Stimulated activated CD8-positive, alpha-beta memory T cell treated with anti-CD3 and anti-CD28 coated beads, Interleukin-12 subunit alpha, Interleukin-12 subunit beta, amount 100 ng/mL, for 24 hours (primary cell): Measurements from ENCODE around the gene DNAH7.

Experiments used
- DNase-seq: peaks from one replicate; pipeline ENCODE4 v3.0.0-alpha.2; 2020; ENCODE audit errors: extremely low read depth

Gene DNAH7

DNA sequence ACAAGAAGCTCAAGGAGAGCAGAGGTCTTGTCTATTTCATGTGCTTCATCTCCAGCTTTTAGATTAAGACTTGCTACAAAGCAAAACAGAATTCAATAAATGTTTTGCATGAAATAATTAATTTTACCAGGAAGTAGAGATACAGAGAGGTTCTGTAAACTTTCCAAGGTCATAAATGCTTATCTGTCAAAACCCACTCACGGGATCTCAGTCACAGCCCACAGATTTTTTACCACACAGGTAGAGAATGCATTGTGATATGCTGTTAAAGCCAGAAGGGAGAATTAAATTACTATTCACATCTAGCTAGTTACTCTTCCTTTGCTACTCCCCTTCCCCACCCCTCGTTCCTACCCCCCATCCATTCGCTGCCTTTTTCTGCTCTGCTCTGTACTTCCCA, 205.5 kb downstream of the DNAH7 start:
- no peak for DNase-seq

DNA sequence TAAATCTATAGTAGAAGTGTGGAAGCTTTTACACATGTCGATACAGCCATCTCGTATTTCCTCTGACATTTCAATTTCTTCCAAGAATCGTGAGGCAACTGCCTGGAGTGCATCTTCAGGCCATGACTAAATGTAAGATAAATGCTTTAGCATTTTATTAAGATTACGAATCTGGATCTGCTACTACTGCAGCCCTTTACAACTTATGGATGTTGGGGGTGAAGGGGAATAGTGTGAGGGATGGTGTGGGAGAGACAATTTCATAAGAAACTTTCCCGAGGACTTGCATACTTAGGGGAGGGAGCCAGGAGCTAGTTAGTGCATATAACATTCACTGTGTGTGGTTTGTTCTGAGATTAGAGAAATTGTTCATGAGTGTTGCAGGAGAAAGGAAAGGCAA, 206.8 kb downstream of the DNAH7 start:
- DNase-seq, result no peak

DNA sequence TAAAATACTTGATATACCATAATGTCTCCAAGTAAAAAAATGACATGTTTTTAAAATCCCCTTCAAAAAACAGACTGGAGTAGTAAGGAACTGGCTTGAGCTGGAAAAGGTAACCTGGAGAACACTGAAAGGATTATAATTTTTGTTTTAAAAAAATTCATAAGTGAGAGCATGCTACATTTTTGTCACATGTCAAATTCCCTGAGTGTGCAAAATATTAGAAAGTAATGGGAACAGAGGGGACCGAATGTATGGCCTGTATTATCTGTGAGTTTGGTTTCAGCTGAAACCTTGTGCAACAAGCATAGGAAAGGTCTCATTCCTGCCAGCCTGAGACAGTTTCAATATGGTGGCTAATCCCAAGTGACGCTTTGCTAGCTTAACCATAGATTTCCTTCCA, 209.1 kb downstream of the DNAH7 start:
- no peak for DNase-seq

DNA sequence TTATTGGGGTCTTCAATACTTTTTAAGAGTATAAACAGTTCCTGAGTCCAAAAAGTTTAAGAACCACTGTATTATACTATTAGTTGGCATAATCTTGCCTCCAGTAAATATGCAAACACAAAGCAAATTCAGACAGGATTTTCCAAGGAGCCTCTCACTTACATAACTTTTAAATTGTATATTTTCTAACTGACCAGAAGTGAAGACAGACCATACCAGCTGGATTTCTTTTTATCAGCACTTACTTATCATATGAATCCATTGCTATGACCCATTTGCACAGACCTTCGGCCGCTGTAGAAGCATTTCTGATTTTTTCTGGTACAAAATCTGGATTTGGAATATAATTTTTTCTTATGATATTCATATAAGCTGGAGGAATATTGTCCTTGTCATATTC, 211.5 kb downstream of the DNAH7 start:
- no peak for DNase-seq

DNA sequence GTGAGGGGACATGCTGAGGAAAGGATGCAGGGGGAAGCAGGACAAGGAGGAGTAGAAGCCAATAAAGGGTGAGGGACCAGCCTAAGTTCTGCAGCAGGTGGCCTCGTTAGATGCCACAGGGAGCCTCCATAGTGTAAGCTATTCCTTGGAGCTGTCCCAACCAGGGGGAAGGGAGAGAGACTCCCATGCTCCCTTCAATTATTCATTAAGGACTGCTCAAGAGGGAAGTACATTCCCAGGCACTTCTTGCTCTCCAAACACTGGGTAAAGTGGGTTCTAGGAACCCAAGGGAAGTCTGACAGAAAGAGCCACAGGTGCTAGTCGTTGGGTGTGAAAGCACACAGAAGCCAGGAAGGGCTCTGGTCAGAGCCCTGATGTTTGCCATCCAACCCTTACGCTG, 217.9 kb downstream of the DNAH7 start:
- DNase-seq, result no peak

DNA sequence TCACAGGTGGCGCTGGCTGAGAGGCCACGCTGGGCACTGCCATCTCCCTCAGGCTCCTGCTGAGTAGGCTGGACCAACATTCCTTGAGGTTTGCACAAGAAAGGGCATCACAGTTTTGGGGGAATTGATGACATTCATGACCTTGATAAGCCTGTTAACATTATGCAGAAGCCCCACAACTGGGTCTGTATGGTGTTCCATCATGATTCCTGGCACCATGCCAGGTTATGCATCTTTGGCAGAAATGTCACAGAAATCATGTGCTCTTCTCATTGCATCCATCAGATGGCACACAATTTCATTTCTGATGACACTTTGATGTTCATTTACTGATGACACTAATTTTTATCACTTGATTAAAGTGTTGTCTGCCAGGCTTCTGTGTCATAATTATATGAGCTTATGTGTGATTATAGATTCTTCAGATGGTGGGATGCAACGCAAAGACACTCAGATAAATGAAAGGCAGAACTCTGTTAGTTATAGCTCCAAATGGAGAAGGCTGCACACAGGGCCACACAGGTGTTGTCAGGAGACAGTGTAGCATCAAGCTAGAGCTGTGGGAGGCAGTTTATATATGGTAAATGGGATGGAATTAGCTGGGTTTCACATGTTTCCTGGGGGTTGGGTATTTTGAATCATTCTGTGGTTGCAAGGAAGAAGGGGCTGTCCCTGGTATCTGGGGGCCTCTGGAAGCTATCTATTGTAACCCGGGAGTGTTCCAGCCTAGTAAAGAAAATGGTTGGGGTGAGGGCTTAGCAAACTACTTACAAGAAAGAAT, 220.3 kb downstream of the DNAH7 start:
- no peak for DNase-seq

DNA sequence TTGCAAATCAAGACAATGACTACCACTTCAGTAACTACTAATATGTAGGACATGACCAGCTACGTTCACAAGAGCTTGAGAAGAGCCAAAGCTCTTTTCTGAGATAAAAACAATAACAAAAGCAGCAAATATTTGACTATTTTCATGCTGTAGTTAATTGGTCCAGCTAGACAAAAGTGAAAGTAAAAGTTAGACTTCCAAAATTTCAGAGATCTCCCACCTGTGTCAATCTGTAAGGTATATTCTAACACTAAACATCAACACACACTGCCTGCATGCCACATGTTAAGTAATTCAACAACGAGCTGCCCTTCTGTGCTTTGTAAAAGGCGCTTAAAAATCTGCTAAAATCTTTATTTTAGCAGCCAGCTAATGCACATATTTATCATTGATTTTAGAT, 225.7 kb downstream of the DNAH7 start:
- no peak for DNase-seq

DNA sequence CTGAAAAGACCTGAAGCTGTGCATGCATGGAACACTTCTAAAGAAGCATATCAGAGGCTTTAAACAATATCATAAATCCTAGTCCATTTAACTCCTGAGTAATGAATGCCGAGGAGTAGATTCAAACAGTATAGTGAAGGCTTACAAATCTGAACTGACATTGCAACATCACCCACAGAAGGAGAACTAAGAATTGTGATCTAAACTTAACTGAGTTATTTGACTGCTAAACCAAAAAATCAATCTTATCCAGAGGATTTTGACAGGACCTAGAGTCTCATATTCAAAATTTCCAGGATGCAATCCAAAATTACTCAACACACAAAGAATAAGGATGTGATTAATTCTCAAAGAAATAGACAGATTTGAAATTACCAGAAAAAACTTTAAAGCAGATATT, 230.6 kb downstream of the DNAH7 start:
- no peak for DNase-seq

DNA sequence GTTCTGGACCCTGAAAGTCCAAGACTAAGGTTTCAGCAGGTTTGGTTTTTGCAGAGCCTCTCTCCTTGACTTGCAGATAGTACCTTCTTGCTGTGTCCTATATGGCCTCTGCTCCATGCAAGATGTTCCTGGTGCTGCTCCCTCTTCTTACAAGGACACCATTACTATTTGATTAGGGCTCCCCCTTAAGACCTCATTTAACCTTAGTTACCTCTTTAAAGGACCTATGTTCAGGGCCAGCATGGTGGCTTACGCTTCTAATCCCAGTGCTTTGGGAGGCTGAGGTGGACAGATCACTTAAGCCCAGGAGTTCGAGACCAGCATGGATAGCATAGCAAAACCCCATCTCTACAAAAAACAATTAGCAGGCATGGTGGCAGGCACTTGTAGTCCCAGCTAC, 232.6 kb downstream of the DNAH7 start:
- DNase-seq, result no peak

DNA sequence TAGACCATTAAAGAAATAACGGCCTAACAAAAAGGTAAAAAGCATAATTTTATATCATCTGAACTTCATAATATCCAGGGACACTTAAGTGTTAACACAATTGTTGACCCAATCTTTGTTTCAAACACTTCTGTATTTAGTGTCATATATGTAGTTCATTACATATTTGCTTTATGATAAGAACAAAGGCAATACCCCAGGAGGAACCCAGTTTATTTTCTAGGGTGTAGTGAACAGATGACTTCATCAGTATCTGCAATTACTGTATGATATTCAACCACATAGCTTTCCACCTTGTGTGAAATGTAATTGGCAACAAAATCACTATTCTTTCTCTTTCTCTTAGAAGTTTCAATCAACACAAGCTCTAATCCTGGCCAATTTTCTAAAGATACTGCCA, 233.8 kb downstream of the DNAH7 start:
- DNase-seq, result no peak

DNA sequence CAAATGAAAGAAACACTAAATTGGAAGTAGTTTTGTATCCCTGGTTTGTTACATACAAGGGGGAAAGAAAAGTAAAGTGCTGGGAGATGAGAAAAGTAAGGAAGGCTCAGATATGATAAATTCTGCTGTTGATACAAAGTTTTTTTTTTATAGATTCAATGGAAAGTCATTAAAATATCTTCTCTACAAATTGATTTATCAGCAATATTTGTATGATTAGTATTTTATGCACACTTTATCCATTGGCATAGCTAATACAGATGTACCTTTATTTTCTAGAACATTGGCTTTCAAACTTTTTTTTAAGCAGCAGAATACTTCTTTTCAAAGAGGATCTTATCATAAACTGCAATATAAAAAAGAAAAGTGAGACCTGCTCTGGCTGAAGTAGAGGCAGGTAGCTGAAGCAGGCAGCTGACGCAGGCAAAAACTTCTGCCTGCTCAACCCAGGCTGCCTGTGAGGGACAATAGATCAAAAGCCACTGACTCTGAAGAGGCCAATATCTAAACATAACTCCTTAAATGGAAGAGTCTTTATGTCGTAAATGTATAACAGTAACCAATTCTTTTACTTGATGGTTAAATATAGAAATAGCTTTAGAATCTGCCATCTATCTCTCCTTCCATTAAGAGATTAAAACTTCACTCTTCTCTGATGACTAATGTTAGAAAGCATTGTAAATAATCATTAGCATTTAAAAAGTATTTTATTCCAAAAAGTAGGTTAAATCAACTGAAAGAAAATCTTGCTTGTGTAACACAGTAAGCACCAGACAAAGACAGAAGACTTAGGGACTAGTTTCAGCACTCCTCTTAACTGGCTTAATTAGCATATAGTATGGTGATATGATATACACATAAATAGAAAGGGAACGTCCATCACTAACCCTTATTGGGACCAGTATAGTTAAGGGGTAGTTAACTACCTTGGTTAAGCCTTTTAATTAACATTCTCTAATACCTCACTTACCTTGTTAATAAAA, 237.4 kb downstream of the DNAH7 start:
- DNase-seq, result no peak

DNA sequence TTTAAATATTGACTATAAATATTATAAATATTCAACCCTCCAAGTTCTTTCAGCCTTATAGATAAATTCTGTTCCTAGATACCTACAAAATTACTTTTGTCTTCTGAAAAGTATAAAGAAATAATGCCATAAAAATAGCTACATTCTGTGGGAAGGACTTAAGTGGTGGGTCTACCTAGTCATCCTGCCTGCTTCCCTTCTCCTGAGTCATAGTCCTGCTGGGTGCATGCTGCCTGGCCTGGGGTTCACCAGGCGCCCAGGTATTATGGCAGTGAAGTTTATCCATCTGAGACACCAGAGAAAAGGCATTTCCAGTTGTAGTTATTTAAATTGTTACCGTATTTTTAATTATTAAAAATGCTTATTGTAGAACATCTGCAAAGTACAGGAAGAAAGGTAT, 244.2 kb downstream of the DNAH7 start:
- DNase-seq, result no peak

DNA sequence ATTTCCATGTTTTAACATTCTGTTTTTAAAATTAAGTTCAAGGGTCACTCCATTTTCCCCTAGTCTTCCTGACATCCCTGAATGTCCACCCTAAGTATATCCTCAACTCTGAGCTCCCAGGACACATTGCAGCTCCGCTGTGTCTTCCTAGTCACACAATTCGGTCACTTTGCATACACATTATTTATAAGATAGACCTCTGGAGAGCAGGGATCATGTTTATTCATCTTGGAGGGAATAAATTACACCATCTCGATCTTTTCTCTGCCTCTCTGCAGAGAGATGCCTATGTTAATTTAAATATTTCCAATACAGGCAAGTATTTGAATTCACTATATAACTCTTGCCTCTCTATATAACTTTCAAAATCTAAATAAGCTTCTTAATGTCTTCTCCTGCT, 245.4 kb downstream of the DNAH7 start:
- DNase-seq, result no peak

DNA sequence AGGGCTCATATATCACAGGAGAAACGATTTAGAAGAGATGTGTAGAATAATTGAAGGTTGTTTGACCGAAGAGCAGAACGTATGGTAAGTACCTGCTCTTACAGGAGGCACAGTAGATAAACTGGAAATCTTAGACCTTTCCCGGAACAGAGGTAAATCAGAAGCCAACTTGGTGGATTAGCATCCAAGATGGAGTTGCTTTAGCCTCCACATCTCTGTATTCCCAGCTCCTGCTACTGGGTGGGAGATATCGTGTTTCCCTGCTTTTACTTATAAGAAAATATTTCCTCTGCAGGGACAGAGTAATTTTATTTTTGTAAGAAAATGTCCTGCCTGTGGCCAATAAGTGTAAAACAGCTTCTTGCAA, 247.1 kb downstream of the DNAH7 start:
- no peak for DNase-seq

DNA sequence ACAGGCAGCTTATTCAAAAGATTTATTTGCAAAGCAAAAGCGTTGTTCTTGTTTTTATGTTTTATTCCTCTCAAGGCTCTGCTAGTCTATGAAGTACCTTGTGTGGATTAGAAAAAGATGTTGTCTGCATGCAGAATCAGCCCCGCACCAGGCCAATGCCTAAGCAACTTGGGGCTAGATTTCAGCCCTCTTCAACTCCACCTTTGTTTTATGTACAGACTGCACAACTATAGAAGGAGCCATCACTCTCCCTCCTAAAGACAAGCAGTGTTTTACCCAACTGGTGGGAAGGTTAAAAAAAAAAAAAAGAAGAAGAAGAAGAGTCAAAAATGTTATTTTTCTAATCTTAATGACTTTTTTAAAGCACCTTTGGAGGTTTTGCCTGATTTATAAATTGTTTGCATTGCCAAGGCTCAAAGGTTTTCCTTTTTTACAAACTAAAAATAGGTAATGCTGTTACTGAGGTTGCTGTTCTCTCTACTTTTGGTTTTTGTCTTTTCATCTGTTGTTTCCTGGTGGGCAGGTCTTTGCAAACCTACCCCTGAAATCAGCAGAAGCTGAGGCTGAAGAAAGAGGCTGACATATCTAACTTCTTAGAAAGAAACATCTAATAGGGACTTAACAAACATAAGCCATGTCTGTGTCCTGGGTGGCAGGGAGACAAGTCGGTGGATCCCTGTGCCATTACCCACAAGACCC, 247.6 kb downstream of the DNAH7 start:
- DNase-seq, result no peak

DNA sequence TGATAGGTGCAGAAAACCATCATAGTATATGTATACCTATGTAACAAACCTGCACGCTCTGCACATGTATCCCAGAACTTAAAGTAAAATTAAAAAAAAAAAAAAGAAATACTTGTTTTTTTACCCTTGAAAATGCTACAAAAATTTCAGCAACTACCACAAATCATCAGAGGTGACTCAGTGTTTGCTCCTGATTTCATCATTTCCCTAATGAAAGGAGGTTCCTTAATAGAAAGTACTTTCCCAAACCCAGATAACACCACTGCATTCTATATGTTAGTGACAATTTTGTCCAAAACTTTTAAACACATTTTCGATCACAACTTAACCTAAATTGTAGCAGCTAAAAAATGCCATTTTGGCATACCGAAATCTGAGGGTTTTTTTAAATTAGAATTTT, 248.3 kb downstream of the DNAH7 start:
- DNase-seq, result no peak

DNA sequence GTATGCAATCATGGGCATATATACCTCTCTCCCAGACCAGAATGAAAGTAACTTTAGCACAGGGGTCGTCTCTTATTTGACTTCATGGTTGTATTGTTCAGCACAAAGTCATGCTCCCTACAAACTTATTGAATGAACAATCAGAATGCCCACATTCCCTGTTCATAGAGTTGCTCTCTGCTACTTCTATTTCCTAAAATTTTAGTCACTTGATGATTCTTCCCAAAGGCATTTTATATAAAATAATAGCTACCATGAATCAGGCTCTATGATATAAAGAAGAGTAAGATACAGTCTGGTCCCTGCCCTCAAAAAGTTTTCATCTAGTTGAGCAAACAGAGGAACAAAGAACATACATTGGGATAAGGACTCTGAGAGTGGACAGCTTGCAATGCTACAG, 249.4 kb downstream of the DNAH7 start:
- DNase-seq, result no peak

DNA sequence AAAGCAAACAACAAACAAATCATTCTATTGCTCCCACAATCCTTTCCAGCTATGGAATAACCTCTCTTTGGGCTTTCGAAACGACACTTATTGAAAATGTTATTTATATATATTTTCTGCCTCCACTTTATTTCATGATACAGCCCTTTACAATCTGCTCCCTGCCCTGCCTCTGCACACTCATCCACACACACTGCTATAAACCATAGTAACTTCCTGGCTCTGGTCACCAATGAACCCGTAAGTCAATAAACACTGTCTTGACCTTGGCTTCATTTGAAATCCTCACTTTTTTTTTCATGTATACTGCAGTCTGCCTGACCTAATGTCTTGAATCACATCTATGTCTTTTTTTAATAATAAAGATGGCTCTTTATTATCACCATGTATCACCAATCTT, 250.1 kb downstream of the DNAH7 start:
- DNase-seq, result no peak

DNA sequence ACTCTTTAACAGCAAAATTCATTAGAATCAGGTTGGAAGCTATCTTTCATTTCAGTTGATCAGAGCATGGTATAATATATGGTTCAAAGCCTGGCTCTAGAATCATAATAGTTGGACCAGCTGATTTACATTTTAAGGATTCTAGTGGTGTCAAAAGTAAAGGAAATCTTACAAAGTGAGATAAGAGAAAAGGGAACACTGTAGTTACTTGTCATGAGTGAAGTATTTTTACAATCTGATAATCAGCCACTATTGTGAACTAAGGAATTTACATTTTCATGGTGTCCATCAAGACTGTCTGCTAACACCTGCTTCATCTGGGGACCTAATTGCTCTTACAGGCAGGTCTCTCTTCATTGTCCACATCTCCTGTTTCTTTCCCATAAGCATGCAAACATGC, 250.5 kb downstream of the DNAH7 start:
- no peak for DNase-seq

DNA sequence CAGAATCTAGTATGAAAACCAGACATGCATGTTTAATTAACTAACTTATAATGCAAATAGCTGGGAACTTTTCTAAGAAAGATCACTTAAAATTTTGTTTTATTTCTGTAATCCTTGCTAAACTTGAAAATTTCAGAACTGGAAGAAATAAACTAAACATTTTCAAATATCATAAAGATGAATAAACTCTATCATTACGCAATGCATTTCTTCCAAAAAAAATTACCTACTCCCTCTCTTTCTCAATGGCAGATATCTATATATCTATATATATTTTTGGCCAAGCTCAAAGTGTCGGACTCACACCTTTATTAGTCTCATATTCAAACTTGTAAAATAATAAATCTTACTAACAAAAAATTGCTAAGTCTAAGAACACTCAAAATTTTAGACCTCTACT, 253.6 kb downstream of the DNAH7 start:
- DNase-seq, result no peak

DNA sequence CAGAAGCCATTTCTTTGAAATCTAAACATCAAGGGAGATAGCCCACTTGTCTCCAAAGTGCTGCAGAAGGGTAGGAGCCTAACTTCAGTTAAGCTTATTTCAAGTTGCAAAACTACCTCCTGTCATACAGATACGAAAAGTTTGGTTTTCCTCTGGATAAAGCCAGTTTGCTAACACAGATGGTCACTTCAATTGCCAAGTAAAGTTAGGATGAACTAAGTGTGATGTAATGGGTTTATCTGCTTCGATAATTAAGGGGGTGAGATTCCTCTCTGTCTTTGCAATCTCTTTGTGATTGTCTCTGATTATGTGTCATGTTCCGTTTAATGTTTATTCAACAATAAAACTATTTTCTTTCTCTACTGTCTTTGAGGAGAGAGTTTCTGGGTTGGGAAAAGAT, 255.2 kb downstream of the DNAH7 start:
- DNase-seq, result no peak

DNA sequence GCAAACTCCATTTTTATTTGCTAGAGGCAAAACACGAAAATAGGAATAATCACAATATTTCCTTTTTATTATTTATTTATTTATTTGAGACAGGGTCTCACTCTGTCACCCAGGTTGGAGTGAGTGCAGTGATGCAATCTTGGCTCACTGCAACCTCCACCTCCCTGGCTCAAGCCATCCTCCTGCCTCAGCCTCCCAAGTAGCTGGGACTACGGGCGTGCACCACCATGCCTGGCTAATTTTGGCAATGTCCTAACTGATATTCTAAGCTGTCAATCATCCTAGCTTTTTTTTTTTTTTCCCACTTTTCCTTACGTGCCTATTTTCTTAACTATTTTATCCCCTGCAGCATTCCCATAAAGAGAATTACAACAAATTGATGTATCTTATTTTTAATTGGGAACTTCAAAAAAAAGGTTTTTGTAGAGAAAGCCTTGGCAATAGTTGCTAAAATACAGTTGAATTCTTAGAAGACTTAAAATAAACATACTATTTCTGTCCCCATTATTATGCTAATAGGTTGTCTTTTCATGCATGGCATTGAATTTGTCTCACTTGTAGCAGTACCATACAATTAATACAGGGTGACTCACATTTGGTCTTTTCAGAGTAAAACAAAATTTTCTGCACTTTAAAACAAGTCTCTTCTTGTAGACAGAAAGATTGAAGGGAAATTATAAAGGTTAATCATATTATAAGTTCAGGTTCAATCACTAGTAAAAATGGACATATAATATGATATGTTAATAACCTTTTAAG, 258.1 kb downstream of the DNAH7 start:
- DNase-seq, result no peak
